GM12874 (cell line): ENCODE results near the gene CACNA1D.

Experiments
- CTCF ChIP-seq: IDR thresholded peaks from 2 replicates; pipeline ENCODE4 v1.5.1; 2011; ENCODE audit warnings: low read depth, mild to moderate bottlenecking, control low read depth, low read length, moderate library complexity; ENCODE audit not compliant: insufficient read depth

CACNA1D gene

GRCh38 chr3:53509494-53509893 lies 15.1 kb downstream of the CACNA1D start:
- TF ChIP-seq CTCF, result no peak

GRCh38 chr3:53510508-53510907 lies 16.1 kb downstream of the CACNA1D start:
- TF ChIP-seq CTCF, result no peak

- no peak for TF ChIP-seq CTCF
Observed at GRCh38 chr3:53511246-53511645, 16.8 kb downstream of the CACNA1D start.

- TF ChIP-seq CTCF, result peak; percentile 36; the same call in 1 of the 2 replicates
Observed at GRCh38 chr3:53513556-53514190, 19.3 kb downstream of the CACNA1D start.

DNA sequence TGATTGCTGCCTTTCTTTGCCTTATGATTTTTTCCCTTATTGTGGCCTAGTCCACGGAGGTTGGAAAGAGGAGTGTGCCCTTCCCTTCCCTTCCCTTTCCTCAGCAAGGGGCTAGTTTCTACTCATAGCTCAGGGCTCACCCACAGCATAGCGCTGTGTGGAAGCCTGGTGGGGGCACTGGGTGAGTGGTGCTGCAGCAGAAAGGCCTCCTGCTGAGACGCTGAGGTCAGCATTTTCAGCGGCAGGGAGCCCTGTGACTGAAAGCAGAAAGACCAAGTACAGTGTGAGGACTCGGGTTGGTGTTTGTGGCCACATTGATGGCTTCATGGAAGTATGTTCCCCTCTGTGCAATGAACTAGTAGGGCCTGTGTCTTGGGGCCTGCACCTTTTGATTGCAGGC lies 21.9 kb downstream of the CACNA1D start:
- no peak for TF ChIP-seq CTCF

DNA sequence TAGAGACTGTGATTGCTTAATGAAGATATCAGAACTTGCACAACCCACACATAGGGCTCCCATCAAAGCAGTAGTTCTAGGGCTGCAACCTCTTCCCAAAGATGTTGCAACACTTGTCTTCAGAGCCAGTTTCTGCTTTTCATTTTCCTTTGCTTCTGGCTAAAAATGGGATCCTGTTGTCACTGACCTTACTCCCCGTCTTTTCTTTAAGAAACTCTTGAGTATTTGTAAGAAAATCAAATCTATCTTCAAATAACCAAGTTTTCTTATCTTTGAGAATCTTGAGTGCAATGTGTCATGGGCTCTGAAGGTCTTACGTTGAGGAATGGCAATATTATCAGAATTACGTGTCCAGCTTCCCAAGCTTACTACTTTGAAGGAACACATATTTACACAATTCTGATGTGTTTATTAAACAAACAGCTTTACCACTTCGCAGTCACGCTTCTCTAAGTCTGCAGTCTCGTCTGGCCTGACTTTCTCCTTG lies 24.1 kb downstream of the CACNA1D start:
- no peak for TF ChIP-seq CTCF

GRCh38 chr3:53519065-53519709 lies 24.8 kb downstream of the CACNA1D start:
- TF ChIP-seq CTCF, result no peak
